GM10266 (cell line): ENCODE data around the gene PARD3B.

Experiments used
- DNase-seq: peaks from one replicate; pipeline ENCODE4 v3.0.0; 2012; ENCODE audit errors: extremely low spot score
- CTCF ChIP-seq: IDR thresholded peaks from 2 replicates; pipeline ENCODE4 v1.5.1; 2012; ENCODE audit warnings: mild to moderate bottlenecking, low read depth; ENCODE audit not compliant: control insufficient read depth, insufficient read depth; ENCODE audit errors: missing control alignments

PARD3B gene

DNA sequence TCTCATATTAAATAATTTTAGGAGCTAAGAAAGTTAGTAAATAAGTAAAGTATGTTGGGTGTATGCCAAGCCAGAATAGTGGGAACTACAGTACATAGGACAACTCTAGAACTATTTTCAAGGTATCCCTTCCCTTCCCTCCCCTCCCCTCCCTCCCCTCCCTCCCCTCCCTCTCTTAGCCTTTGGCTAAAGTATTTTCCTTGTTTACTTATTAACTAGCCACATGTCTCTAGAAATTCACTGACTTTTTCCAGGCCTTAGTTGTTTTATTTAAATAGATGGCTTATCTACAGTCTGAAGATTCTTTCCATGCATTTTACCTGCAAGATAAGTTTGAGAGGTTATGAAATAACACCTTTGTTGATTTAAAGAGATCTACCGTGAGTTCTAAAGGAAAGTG, 402.1 kb downstream of the PARD3B start:
- DNase-seq: no peak
- no peak for TF ChIP-seq CTCF

GRCh38 chr2:204948024-204948763, 402.9 kb downstream of the PARD3B start:
- no peak for DNase-seq
- TF ChIP-seq CTCF: no peak

GRCh38 chr2:204948822-204949221, 403.5 kb downstream of the PARD3B start:
- no peak for TF ChIP-seq CTCF
- DNase-seq: no peak

- TF ChIP-seq CTCF: no peak
- DNase-seq: no peak
Measured at GRCh38 chr2:204950695-204951346, 405.5 kb downstream of the PARD3B start.

DNA sequence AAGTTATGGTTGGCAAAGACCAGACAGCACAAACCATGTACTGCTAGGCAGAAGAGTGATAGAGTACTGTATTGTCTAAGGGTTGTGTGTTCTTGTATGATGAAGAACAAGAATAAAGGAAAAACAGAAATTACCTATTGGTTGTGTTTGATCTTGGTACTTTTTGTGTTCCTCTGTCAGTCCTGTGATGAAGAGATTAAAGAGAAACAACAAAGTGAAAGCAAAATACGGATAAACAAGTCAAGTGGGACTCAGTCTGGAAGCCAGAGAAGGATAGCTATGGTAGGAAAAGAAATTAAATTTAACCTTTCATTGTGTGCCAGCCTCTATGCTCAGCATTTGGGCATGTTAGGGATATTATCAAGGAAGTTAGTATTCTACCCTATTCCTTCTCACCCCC, 413.1 kb downstream of the PARD3B start:
- TF ChIP-seq CTCF: no peak
- no peak for DNase-seq

GRCh38 chr2:204964414-204964813, 419.1 kb downstream of the PARD3B start:
- DNase-seq: no peak
- no peak for TF ChIP-seq CTCF

DNA sequence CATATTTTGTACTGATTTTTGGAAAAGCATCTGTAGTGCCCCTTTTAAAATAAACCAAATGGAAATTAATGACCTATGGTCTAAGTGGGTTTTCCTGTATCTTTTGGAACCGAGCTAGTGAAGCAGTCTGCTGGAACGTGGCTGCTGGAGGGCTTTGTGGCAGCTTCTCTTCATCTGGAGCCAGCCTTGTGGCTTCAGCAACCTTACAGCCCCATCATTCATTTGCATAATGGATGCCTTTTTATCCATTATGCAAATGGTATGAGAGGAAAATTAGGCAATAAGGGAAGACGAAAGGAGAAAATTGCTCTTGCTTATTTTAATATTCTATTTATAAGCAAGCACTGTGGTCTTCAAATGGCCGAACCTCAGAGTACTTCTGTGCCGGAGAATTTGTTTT, 421.0 kb downstream of the PARD3B start:
- no peak for DNase-seq
- no peak for TF ChIP-seq CTCF
